CD14-positive monocyte (primary cell): ENCODE results near the gene TMEM184A. TPM values are rescaled to one million over a fixed set of nuclear protein-coding genes. Genes with fewer than 3 reads are reported as not detected.

ENCODE experiments used
- DNase-seq, 3 donors: peaks; one replicate each; pipeline ENCODE4 v3.0.0-alpha.2; 2011 to 2022
- H2AFZ ChIP-seq: 2 replicates; pipeline ENCODE4 v1.6.0; 2012; ENCODE audit warnings: mild to moderate bottlenecking, low read depth, low read length, inconsistent platforms; ENCODE audit not compliant: insufficient read depth, poor library complexity, severe bottlenecking
- H3K27ac ChIP-seq, 2 donors: 1 replicate in 1 of 2; 2 replicates in 1 of 2; pipeline ENCODE4 v1.5.1; 2012 to 2013; ENCODE audit warnings: low read length in 2 of 2, control low read depth in 1 of 2, inconsistent platforms in 1 of 2, low read depth in 1 of 2, mild to moderate bottlenecking in 1 of 2
- H3K27me3 ChIP-seq, 2 donors: one replicate each; pipeline versions ENCODE4 v1.6.0 to v1.6.1; 2011 to 2013; ENCODE audit warnings: low read length in 2 of 2; ENCODE audit not compliant: control insufficient read depth in 2 of 2, insufficient read depth in 2 of 2
- H3K36me3 ChIP-seq, 2 donors: replicated peaks in 1 of 2; 1 replicate in 1 of 2; 2 replicates in 1 of 2; pipeline versions ENCODE4 v1.5.1 to v1.6.1; 2012 to 2013; ENCODE audit warnings: low read length in 2 of 2, control low read depth in 1 of 2, inconsistent platforms in 1 of 2, mild to moderate bottlenecking in 1 of 2; ENCODE audit not compliant: insufficient read depth in 2 of 2, control insufficient read depth in 1 of 2
- H3K4me1 ChIP-seq, 2 donors: 1 replicate in 1 of 2; 2 replicates in 1 of 2; pipeline versions ENCODE4 v1.5.1 to v1.6.1; 2012 to 2013; ENCODE audit warnings: low read length in 2 of 2, control low read depth in 1 of 2, inconsistent platforms in 1 of 2, mild to moderate bottlenecking in 1 of 2, moderate library complexity in 1 of 2; ENCODE audit not compliant: insufficient read depth in 2 of 2, control insufficient read depth in 1 of 2
- H3K4me2 ChIP-seq: replicated peaks from 2 replicates; pipeline ENCODE3; 2012; ENCODE audit warnings: low read length, moderate library complexity, mild to moderate bottlenecking; ENCODE audit not compliant: poor library complexity, severe bottlenecking; ENCODE audit errors: extremely low read depth
- H3K4me3 ChIP-seq, 3 experiments: fragments of 200-600 bp in 1 of 3; sonication (generic) in 1 of 3; replicated peaks in 1 of 3; 1 replicate in 2 of 3; 2 replicates in 1 of 3; pipeline ENCODE4 v1.5.1; 2011 to 2013; ENCODE audit warnings: low read length in 3 of 3, mild to moderate bottlenecking in 3 of 3, control low read depth in 2 of 3, low read depth in 2 of 3, inconsistent platforms in 1 of 3, moderate library complexity in 1 of 3
- H3K79me2 ChIP-seq: 2 replicates; pipeline ENCODE4 v1.6.0; 2012; ENCODE audit warnings: mild to moderate bottlenecking, control low read depth, inconsistent platforms, low read length, moderate library complexity; ENCODE audit not compliant: insufficient read depth
- H3K9ac ChIP-seq: 2 replicates; pipeline ENCODE4 v1.6.0; 2017; ENCODE audit warnings: low read length, mild to moderate bottlenecking; ENCODE audit not compliant: insufficient read depth, poor library complexity, severe bottlenecking
- H3K9me3 ChIP-seq, 2 donors: replicated peaks in 1 of 2; 1 replicate in 1 of 2; 2 replicates in 1 of 2; pipeline versions ENCODE4 v1.5.1 to v1.6.1; 2012 to 2013; ENCODE audit warnings: low read length in 2 of 2, control low read depth in 1 of 2; ENCODE audit not compliant: control insufficient read depth in 1 of 2, insufficient read depth in 1 of 2
- H4K20me1 ChIP-seq: 2 replicates; pipeline ENCODE4 v1.6.0; 2012; ENCODE audit warnings: mild to moderate bottlenecking, low read length, control low read depth, moderate library complexity; ENCODE audit not compliant: insufficient read depth
- H3K27ac Mint-ChIP-seq, 7 donors: one replicate each; pipeline ENCODE4 v1.8.0; 2020; ENCODE audit warnings: mild to moderate bottlenecking in 7 of 7, mixed read lengths in 7 of 7, moderate library complexity in 6 of 7, inconsistent platforms in 2 of 7
- H3K27me3 Mint-ChIP-seq, 3 donors: one replicate each; pipeline ENCODE4 v1.8.0; 2021 to 2022; ENCODE audit warnings: low read depth in 3 of 3, mild to moderate bottlenecking in 3 of 3, mixed read lengths in 3 of 3, moderate library complexity in 3 of 3, inconsistent platforms in 1 of 3
- H3K36me3 Mint-ChIP-seq, 2 donors: one replicate each; pipeline ENCODE4 v1.8.0; 2020; ENCODE audit warnings: mixed read lengths in 2 of 2, inconsistent platforms in 1 of 2, mild to moderate bottlenecking in 1 of 2
- H3K4me1 Mint-ChIP-seq: one replicate; pipeline ENCODE4 v1.8.0; 2020; ENCODE audit warnings: mild to moderate bottlenecking, mixed read lengths
- H3K4me3 Mint-ChIP-seq, 2 donors: one replicate each; pipeline ENCODE4 v1.8.0; 2020; ENCODE audit warnings: mild to moderate bottlenecking in 2 of 2, mixed read lengths in 2 of 2, moderate library complexity in 1 of 2
- H3K9me3 Mint-ChIP-seq, 7 donors: one replicate each; pipeline ENCODE4 v1.8.0; 2020 to 2022; ENCODE audit warnings: mixed read lengths in 7 of 7, mild to moderate bottlenecking in 6 of 7, moderate library complexity in 6 of 7, inconsistent platforms in 2 of 7
- WGBS: methylation state at CpG from one replicate; pipeline ENCODE4 v1.1.5; 2013; ENCODE audit warnings: missing lambda C conversion rate; ENCODE audit not compliant: insufficient coverage; 5-methylcytosine and 5-hydroxymethylcytosine counted together
- intact Hi-C, 2 donors: fragments of 100-400 bp; cut with micrococcal nuclease; formaldehyde crosslinking; loops; one replicate each; pipeline versions ENCODE4 v1.15.0 to v1.15.1; 2023
- polyA plus RNA-seq, 3 donors: library from polyadenylated mRNA; depleted of rRNA in 1 of 3; unstranded in 2 of 3; stranded (reverse) in 1 of 3; fragments of 300-500 nt in 2 of 3; fragments of >200 nt in 1 of 3; fragmentation: Illumina TruSeq in 2 of 3; gene quantifications; 1 replicate in 2 of 3; 2 replicates in 1 of 3; pipeline ENCODE4 v1.2.3, GENCODE V29; 2012 to 2021
- TF ChIP-seq, protein P1 (sequence below): fragments of 200-600 bp; IDR thresholded peaks from one replicate; pipeline ENCODE4 v1.8.0; 2022; ENCODE audit warnings: antibody characterized with exemption, mild to moderate bottlenecking

TMEM184A gene
- polyA plus RNA-seq, 3 donors, result not detected

DNA sequence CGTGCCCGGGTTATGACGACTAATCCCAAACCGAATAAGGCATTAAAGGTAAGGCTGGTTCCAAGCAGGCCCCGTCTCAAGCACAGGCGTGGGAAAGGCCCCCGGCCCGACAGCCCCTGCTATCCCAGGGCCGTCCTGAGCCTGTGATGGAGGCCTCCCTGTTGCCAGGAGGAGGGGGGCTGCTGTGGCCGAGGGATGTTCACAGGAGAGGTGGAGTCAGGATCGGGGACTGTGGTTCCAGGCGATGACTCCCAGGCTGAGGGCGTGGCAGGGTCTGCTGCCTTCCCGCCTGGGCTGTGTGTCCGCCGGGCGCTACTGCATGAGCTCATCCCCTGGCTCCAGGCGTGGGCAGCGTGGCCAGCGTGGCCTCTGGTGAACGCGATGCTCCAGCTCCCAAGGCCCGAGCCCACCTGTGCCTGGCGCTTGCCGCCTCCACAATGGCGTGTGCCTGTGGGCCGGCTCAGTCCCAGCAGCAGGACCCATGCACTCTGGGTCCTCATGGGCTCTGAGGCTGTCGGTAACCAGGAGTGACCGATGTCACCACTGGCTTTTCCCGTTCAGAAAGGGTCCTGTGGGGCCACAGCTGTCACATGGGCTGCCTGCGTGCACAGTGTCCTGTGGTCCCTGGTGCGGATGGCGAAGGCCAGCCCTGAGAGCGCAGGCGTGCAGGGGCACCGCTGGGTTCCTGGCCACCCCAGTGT lies 16.7 kb downstream of the TMEM184A start:
- 87% methylated on average over 34 of the region's 36 CpGs for WGBS

DNA sequence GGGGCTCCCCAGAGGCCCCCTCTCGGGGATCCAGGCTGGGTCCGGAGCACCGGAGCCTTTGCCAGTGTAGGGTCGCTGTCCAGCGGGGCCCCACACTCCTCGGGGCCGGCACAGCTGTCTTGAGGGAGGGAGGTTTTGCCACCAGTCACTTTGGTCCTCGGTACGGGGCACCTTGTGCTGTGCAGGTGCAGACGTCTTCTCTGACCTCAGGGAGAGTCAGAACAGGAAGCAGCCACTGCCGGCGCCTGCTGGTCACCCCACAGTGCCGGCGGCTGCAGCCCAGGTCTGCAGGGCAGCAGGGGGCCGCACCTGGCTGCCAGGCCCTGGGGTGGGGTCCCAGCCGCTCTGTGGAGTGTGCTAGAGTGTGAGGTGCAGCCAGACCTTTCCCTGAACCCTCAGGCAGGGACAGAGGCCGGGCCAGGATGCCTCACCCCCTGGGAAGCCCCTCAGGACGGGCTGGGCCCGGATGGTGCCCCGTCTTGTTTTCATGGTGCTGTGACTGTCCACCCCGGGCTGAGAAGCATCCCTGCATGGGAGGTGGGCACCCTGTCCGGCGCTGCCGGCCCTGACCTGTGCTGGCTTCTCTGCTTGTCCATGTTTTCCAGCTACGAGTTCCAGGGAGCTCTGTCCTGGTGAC lies 17.3 kb downstream of the TMEM184A start:
- no peaks in the 10 kb centered on the region for H3K9me3 ChIP-seq
- 87% methylated on average over 22 of the region's 25 CpGs for WGBS
- peaks cover 6 to 10% of the 10 kb centered on the region in 2 donors for H3K4me1 ChIP-seq
- no peak overlapping the region for H2AFZ ChIP-seq
- H3K27me3 Mint-ChIP-seq, result peaks cover 0 to 4% (median 0%) of the 10 kb centered on the region in 3 donors
- no peak overlapping the region for H3K4me3 Mint-ChIP-seq
- no peak overlapping the region for H3K27ac ChIP-seq
- no peak overlapping the region for H3K4me2 ChIP-seq
- no peak for DNase-seq
- no peak overlapping the region for H3K27ac Mint-ChIP-seq
- no peaks in the 10 kb centered on the region for H3K27me3 ChIP-seq
- H3K9ac ChIP-seq, result no peak overlapping the region
- peaks cover 10% of the 10 kb centered on the region for H3K4me1 Mint-ChIP-seq
- intact Hi-C loops, result loop anchor here in 1 of 2 donors (10.0 kb wide), 1 partner anchor 986 kb away; no protein-coding TSS in a partner anchor
- H3K79me2 ChIP-seq, result peaks cover 52% of the 10 kb centered on the region
- H3K4me3 ChIP-seq, result no peak overlapping the region
- TF ChIP-seq, protein P1, sequence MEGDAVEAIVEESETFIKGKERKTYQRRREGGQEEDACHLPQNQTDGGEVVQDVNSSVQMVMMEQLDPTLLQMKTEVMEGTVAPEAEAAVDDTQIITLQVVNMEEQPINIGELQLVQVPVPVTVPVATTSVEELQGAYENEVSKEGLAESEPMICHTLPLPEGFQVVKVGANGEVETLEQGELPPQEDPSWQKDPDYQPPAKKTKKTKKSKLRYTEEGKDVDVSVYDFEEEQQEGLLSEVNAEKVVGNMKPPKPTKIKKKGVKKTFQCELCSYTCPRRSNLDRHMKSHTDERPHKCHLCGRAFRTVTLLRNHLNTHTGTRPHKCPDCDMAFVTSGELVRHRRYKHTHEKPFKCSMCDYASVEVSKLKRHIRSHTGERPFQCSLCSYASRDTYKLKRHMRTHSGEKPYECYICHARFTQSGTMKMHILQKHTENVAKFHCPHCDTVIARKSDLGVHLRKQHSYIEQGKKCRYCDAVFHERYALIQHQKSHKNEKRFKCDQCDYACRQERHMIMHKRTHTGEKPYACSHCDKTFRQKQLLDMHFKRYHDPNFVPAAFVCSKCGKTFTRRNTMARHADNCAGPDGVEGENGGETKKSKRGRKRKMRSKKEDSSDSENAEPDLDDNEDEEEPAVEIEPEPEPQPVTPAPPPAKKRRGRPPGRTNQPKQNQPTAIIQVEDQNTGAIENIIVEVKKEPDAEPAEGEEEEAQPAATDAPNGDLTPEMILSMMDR, result no peak
- H3K9me3 Mint-ChIP-seq, result no peaks in the 10 kb centered on the region
- peaks cover 29 to 64% of the 10 kb centered on the region in 2 donors for H3K36me3 Mint-ChIP-seq
- H4K20me1 ChIP-seq, result peaks cover 97% of the 10 kb centered on the region
- H3K36me3 ChIP-seq, result peaks cover 52 to 70% of the 10 kb centered on the region in 2 donors

More for the DNA sequence above, 16.7 kb downstream of the TMEM184A start:
- H3K36me3 ChIP-seq, result peaks cover 59 to 72% of the 10 kb centered on the region in 2 donors
- H3K4me3 ChIP-seq, result no peak overlapping the region
- Mint-ChIP-seq H3K4me3 (no peak overlapping the region), H3K4me1 (peaks cover 3% of the 10 kb centered on the region), H3K36me3 (peaks cover 29 to 66% of the 10 kb centered on the region in 2 donors), H3K9me3 (no peaks in the 10 kb centered on the region), H3K27me3 (peaks cover 0 to 3% (median 0%) of the 10 kb centered on the region in 3 donors), H3K27ac (no peak overlapping the region)
- peaks cover 0 to 4% of the 10 kb centered on the region in 2 donors for H3K4me1 ChIP-seq
- H3K9me3 ChIP-seq, result no peaks in the 10 kb centered on the region
- H3K27ac ChIP-seq, result no peak overlapping the region
- TF ChIP-seq, protein P1, result no peak
- H3K79me2 ChIP-seq, result peaks cover 45% of the 10 kb centered on the region
- H2AFZ ChIP-seq, result no peak overlapping the region
- H3K4me2 ChIP-seq, result no peak overlapping the region
- H3K27me3 ChIP-seq, result no peaks in the 10 kb centered on the region
- no peak overlapping the region for H3K9ac ChIP-seq
- DNase-seq, result no peak
- intact Hi-C loops, result loop anchor here in 1 of 2 donors (10.0 kb wide), 1 partner anchor 985 kb away; no protein-coding TSS in a partner anchor
- H4K20me1 ChIP-seq, result peaks cover 97% of the 10 kb centered on the region
